Aorta (tissue), 5 donors: ENCODE results near the gene EGFL7. TPM values are rescaled to one million over a fixed set of nuclear protein-coding genes. Genes with fewer than 3 reads are reported as not detected.

Experiments
- ATAC-seq: fragments of 200-7000 bp; cut with Tn5 transposase; one replicate; pipeline ENCODE4 v1.9.1; 2022; ENCODE audit warnings: moderate library complexity; ENCODE audit not compliant: low FRiP score
- DNase-seq, 2 donors: peaks; one replicate each; pipeline ENCODE4 v3.0.0-alpha.2; 2020
- H3K27ac ChIP-seq, 2 donors: one replicate each; pipeline ENCODE4 v1.5.1; 2013; ENCODE audit warnings: low read length in 2 of 2, mild to moderate bottlenecking in 2 of 2, moderate library complexity in 2 of 2, control low read depth in 1 of 2, inconsistent platforms in 1 of 2, low read depth in 1 of 2
- H3K27me3 ChIP-seq, 2 donors: one replicate each; pipeline ENCODE4 v1.6.1; 2013; ENCODE audit warnings: control low read depth in 1 of 2, low read length in 1 of 2, mild to moderate bottlenecking in 1 of 2, moderate library complexity in 1 of 2; ENCODE audit not compliant: insufficient read depth in 2 of 2, control insufficient read depth in 1 of 2
- H3K36me3 ChIP-seq, 2 donors: one replicate each; pipeline ENCODE4 v1.6.1; 2013; ENCODE audit warnings: control low read depth in 1 of 2, low read length in 1 of 2, mild to moderate bottlenecking in 1 of 2; ENCODE audit not compliant: insufficient read depth in 2 of 2, control insufficient read depth in 1 of 2
- H3K4me1 ChIP-seq, 2 donors: one replicate each; pipeline ENCODE4 v1.6.1; 2013; ENCODE audit warnings: low read length in 2 of 2, control low read depth in 1 of 2, mild to moderate bottlenecking in 1 of 2, moderate library complexity in 1 of 2; ENCODE audit not compliant: insufficient read depth in 2 of 2, control insufficient read depth in 1 of 2
- H3K4me3 ChIP-seq, 2 donors: one replicate each; pipeline ENCODE4 v1.5.1; 2013; ENCODE audit warnings: low read length in 2 of 2, control low read depth in 1 of 2, mild to moderate bottlenecking in 1 of 2
- H3K9me3 ChIP-seq: one replicate; pipeline ENCODE4 v1.6.1; 2013; ENCODE audit warnings: mild to moderate bottlenecking, low read length; ENCODE audit not compliant: control insufficient read depth
- WGBS, 2 donors: extraction: QIAGEN DNeasy Blood & Tissue Kit; methylation state at CpG; one replicate each; pipeline ENCODE4 v1.1.7; 2013; 5-methylcytosine and 5-hydroxymethylcytosine counted together
- intact Hi-C, 2 donors: fragments of 100-400 bp; cut with DNase I; formaldehyde crosslinking; loops; one replicate each; pipeline versions ENCODE4 v1.14.2 to v1.15.0; 2022
- polyA plus RNA-seq, 2 donors: library from polyadenylated mRNA; stranded (reverse); fragments of 200-250 nt; gene quantifications; one replicate each; pipeline ENCODE4 v1.2.3, GENCODE V29; 2013
- total RNA-seq, 2 donors: library from RNA; stranded (reverse); fragmentation: NEBNext Ultra II Directional; extraction: Animal tissue kit (Norgen Biotek cat#: 25700); gene quantifications; one replicate each; pipeline ENCODE4 v1.2.1, GENCODE V29; 2021
- donor health status: healthy with polysubstance abuse.
- donor health status: Bipolar disorder and iron deficiency.
- donor health status: DM: no; HTN: no; CAD: no.
- donor health status: DM: no; HTN: no; CAD: no.
- donor health status: DM: yes; HTN: yes; CAD: no.

EGFL7 gene
- total and polyA plus RNA-seq, 4 donors = 13.1 to 308 (median 55.3) TPM

GRCh38 chr9:136673975-136674785, 11.5 kb downstream of the EGFL7 start:
- 87 to 88% methylated on average over 26 of the region's 26 CpGs for WGBS, 2 donors
- H3K4me3 ChIP-seq = no peak overlapping the region
- H3K4me1 ChIP-seq = no peaks in the 10 kb centered on the region
- H3K36me3 ChIP-seq = no peaks in the 10 kb centered on the region
- no peaks in the 10 kb centered on the region for H3K9me3 ChIP-seq
- DNase-seq = no peak
- H3K27me3 ChIP-seq = no peaks in the 10 kb centered on the region
- intact Hi-C loops = no loop called here
- no peak overlapping the region for H3K27ac ChIP-seq
- ATAC-seq = no peak

- ATAC-seq (no peak), DNase-seq (no peak)
- WGBS, 2 donors = 71 to 84% methylated on average over 9 to 11 of the region's 11 CpGs
- intact Hi-C loops = no loop called here
- no peaks in the 10 kb centered on the region for H3K9me3 ChIP-seq
- H3K4me3 ChIP-seq = no peak overlapping the region
- H3K27me3 ChIP-seq = no peaks in the 10 kb centered on the region
- H3K36me3 ChIP-seq = no peaks in the 10 kb centered on the region
- no peak overlapping the region for H3K27ac ChIP-seq
- H3K4me1 ChIP-seq = no peaks in the 10 kb centered on the region
Observed at GRCh38 chr9:136674786-136675349, 12.2 kb downstream of the EGFL7 start.

- H3K9me3 ChIP-seq = no peaks in the 10 kb centered on the region
- 90 to 95% methylated on average over 11 to 16 of the region's 16 CpGs for WGBS, 2 donors
- H3K4me1 ChIP-seq = no peaks in the 10 kb centered on the region
- no peaks in the 10 kb centered on the region for H3K36me3 ChIP-seq
- ATAC-seq = no peak
- DNase-seq = no peak
- intact Hi-C loops = no loop called here
- no peaks in the 10 kb centered on the region for H3K27me3 ChIP-seq
- H3K27ac ChIP-seq = no peak overlapping the region
- no peak overlapping the region for H3K4me3 ChIP-seq
Observed at GRCh38 chr9:136675477-136676296, 13.0 kb downstream of the EGFL7 start.

GRCh38 chr9:136676297-136676794, 13.6 kb downstream of the EGFL7 start:
- intact Hi-C loops = no loop called here
- H3K36me3 ChIP-seq = no peaks in the 10 kb centered on the region
- no peak overlapping the region for H3K27ac ChIP-seq
- no peak for DNase-seq
- no peaks in the 10 kb centered on the region for H3K27me3 ChIP-seq
- no peak overlapping the region for H3K4me3 ChIP-seq
- 93% methylated on average over 12 to 13 of the region's 13 CpGs for WGBS, 2 donors
- H3K9me3 ChIP-seq = no peaks in the 10 kb centered on the region
- no peak for ATAC-seq
- H3K4me1 ChIP-seq = no peaks in the 10 kb centered on the region

GRCh38 chr9:136676920-136677686, 14.4 kb downstream of the EGFL7 start:
- Histone ChIP-seq H3K27ac (no peak overlapping the region), H3K27me3 (no peaks in the 10 kb centered on the region), H3K4me3 (no peak overlapping the region), H3K9me3 (no peaks in the 10 kb centered on the region), H3K36me3 (no peaks in the 10 kb centered on the region), H3K4me1 (no peaks in the 10 kb centered on the region)
- DNase-seq (no peak), ATAC-seq (no peak)
- intact Hi-C loops = no loop called here
- 91 to 92% methylated on average over 45 to 46 of the region's 46 CpGs for WGBS, 2 donors

GRCh38 chr9:136678034-136678433, 15.3 kb downstream of the EGFL7 start:
- H3K36me3 ChIP-seq = no peaks in the 10 kb centered on the region
- no peak for DNase-seq
- no peaks in the 10 kb centered on the region for H3K4me1 ChIP-seq
- H3K4me3 ChIP-seq = no peak overlapping the region
- no peak for ATAC-seq
- H3K27me3 ChIP-seq = no peaks in the 10 kb centered on the region
- 93 to 94% methylated on average over 14 to 15 of the region's 15 CpGs for WGBS, 2 donors
- no peaks in the 10 kb centered on the region for H3K9me3 ChIP-seq
- intact Hi-C loops = no loop called here
- no peak overlapping the region for H3K27ac ChIP-seq

GRCh38 chr9:136678624-136679023, 15.9 kb downstream of the EGFL7 start:
- WGBS, 2 donors = 83 to 84% methylated on average over 6 of the region's 6 CpGs
- H3K36me3 ChIP-seq = no peaks in the 10 kb centered on the region
- H3K9me3 ChIP-seq = no peaks in the 10 kb centered on the region
- no peak overlapping the region for H3K27ac ChIP-seq
- no peaks in the 10 kb centered on the region for H3K27me3 ChIP-seq
- ATAC-seq = no peak
- intact Hi-C loops = no loop called here
- H3K4me1 ChIP-seq = no peaks in the 10 kb centered on the region
- no peak overlapping the region for H3K4me3 ChIP-seq
- DNase-seq = no peak

- H3K36me3 ChIP-seq = no peaks in the 10 kb centered on the region
- no peak overlapping the region for H3K4me3 ChIP-seq
- H3K27me3 ChIP-seq = no peaks in the 10 kb centered on the region
- WGBS, 2 donors = 82 to 87% methylated on average over 22 of the region's 22 CpGs
- intact Hi-C loops = no loop called here
- no peaks in the 10 kb centered on the region for H3K9me3 ChIP-seq
- no peak for ATAC-seq
- peak in 1 of 2 donors; percentile 86 for DNase-seq
- no peaks in the 10 kb centered on the region for H3K4me1 ChIP-seq
- H3K27ac ChIP-seq = no peak overlapping the region
Observed at GRCh38 chr9:136679431-136679941, 16.8 kb downstream of the EGFL7 start.
